D341Med (cell line): ENCODE measurements around the gene RNF167.

ENCODE experiments used
- DNase-seq: peaks from one replicate; pipeline ENCODE4 v3.0.0; 2012; ENCODE audit warnings: low spot score

RNF167 gene

DNA sequence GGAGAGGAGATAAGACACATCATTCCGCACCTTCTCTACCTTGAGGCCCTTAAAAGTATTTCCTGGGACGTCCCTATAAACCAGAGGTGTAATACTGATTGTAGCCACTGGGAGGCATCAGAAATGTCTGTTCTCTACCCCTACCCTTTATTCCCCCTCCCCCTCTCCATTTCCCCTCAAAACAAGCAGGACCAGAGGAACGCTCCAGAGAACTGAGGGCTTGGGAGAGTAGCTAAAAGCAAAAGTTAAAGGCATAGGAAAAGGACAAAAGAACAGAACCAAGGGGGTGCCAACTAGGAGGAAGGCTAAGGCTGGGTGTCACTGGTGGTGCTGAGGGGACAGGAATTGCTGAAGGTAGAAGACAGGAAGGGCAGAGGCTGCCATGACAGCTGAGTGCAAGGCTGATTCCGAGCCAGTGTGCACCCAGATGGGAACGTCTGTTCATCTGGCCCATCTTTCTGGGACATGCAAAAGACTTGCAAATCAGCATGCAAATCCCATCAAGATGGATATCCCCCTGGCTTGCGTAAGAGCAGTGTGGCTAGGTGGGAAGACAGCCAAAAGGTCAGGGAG lies 40.7 kb downstream of the RNF167 start:
- DNase-seq = peak; percentile 47

DNA sequence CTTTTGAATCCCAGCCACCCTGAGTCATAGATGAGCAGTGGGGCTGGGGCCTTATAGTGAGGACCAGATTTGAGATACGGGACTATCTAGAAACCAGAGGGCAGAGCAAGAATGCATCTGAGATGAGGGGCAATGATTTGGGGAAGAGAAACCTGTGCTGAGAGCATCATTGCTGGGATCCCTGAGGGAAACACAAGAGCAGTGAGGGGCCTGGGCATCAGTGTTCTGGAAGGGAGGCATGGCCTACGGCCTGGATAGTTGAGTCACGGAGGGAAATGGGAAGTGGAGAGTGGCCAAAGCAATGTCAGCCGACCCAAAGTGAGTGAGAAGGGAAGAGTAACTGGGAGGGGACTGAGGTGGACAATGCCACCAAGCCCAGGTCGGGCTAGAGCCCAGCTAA lies 42.2 kb downstream of the RNF167 start:
- no peak for DNase-seq

DNA sequence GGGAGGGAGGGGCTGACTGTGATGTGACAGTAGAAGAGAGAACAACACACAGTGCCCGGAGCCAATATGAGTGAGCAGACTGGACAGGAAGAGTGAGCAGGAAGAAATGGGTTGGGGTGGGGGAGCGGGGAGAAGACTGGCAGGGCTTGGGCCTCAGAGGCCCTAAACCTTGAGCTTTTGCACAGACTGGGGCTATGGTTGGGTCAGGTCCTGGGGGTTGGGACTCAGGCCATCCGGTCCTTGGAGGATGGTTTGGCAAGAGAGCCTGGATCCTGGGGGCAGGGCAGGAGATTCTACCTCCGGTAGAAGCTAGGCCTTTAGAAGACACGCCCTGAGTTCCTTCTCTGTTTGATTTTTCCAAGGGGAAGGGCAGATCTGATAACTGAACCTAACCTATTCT lies 46.3 kb downstream of the RNF167 start:
- no peak for DNase-seq

DNA sequence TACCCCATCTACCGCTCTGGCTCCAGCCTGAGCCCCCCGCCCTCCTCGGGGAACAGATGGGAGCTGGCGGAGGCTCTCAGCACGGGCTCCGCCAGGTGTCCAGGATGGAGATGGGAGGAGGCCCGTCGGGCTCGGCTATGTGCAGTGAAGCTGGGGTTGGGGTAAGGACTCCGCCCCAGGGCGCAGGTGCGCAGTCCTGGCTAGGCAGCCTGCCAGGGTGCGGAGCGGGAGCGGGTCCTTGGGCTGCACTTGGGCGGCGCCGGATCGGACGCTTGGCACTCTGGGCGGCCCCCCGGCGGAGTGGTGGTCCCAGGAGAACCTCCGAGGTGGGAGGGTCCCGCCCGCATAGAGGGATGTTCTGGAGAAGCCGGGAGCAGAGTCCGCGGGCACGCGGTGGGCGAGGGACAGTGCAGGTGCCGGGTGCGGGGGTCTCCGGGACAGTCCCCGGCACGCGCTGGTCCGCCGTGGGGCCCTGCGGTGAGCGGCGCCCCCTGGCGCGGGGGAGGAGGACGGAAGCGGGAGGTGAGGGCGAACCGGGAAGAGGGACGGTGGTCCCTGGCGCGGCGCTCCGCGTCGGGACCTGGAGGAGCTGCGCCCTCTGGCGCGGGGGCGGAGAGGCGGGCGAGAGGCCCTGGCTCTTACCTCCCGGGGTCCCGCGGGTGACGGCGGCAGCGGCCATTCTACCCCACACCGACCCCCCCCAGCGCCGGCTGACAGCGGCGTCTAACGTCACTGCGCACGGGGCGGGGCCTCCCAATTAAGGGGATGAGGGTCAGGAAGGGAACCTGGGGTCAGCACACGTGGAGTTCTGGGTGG lies 47.1 kb downstream of the RNF167 start, which contains the start of gene CAMTA2:
TSS of gene CAMTA2 (minus strand) at position 725 of the 816 bp plus-strand sequence. CDS start 1,453 bp downstream, outside the sequence.
- peak; percentile 88 for DNase-seq

DNA sequence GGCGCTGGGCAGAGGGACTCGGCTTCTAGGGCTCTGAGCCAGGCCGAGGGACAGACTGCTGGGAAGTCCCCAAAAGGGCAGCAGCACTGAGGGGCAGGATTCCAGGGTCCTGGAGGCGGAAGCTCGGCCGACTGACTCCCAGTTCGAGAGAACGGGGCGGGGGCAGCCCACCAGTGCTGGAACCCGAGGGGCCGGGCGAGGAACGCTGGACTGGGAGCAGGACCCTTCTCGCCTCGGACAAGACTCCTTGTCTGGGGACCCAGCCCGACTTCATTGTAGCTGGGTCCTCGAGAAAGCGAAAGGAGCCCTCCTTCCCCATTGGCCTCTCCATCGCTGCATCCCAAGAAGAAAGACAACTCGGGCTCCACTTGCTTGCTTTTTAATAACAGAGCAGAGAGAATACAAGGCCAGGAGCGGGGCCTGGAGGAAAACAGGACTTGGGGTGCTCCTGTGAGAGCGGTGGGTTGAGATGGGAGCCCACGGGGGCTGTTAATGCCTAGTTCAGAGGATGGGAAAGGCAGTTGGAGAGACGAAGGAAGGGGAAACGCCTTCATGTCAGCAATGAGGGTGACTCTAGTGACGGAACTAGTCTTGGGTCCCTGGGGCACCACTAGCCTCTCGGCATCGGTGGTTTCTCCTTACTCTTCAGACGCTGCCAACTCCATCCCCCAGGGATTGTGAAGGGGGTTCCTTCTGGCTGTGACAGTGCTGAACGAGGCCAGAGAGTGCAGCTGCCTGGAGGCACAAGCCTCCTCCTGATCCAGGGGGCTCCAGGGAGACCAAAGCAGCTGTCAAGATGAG lies 47.9 kb downstream of the RNF167 start:
- peak; percentile 41 for DNase-seq

DNA sequence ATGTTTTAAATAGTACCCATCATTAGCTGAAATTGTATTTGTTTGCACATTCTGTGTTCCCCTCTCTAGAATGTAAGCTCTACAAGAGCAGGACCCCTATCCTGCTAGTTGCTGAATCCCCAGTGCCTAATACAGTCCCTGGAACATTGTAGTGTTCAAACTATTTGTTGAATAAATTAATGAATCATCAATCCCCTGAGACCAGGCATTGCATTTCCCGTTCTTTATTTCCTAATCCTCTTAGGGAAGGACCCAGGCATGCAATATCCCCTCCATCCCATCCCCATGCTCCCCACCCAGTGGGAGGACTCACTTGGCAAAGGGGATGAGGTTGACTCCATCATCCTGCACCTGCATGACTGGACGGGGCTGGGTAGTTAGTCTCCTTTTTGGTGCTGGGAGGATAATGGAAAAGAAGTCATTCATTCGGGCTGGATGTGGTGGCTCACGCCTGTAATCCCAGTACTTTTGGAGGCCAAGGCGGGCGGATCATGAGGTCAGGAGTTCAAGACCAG lies 54.1 kb downstream of the RNF167 start:
- DNase-seq = no peak
